Lower leg skin (tissue), 4 donors: ENCODE results near the gene TTYH3. TPM values are rescaled to one million over a fixed set of nuclear protein-coding genes. Genes with fewer than 3 reads are reported as not detected.

Source experiments
- DNase-seq, 2 donors: peaks; one replicate each; pipeline ENCODE4 v3.0.0-alpha.2; 2019; ENCODE audit warnings: low spot score in 2 of 2
- H3K4me3 ChIP-seq: fragments of 200-600 bp; sonication (generic); 2 replicates; pipeline ENCODE4 v1.5.1; 2017; ENCODE audit warnings: mild to moderate bottlenecking, low read depth; ENCODE audit not compliant: poor library complexity, severe bottlenecking
- CTCF ChIP-seq, 3 donors: fragments of 450-650 bp; IDR thresholded peaks; one replicate each; pipeline ENCODE4 v1.5.1; 2016; ENCODE audit warnings: antibody characterized with exemption in 3 of 3, mild to moderate bottlenecking in 3 of 3, moderate library complexity in 2 of 3
- POLR2A ChIP-seq, 2 donors: fragments of 450-650 bp; IDR thresholded peaks; one replicate each; pipeline ENCODE4 v1.6.1; 2016 to 2017; ENCODE audit warnings: antibody characterized with exemption in 2 of 2, mild to moderate bottlenecking in 1 of 2, moderate library complexity in 1 of 2
- WGBS, 2 donors: methylation state at CpG; one replicate each; pipeline ENCODE4 v1.1.5; 2018; 5-methylcytosine and 5-hydroxymethylcytosine counted together
- intact Hi-C: fragments of 100-400 bp; cut with DNase I; formaldehyde crosslinking; loops from one replicate; pipeline ENCODE4 v1.15.0; 2023; ENCODE audit warnings: low total_unique reads
- total RNA-seq, 4 donors: library from RNA; depleted of rRNA; stranded (reverse); fragments of >200 nt; gene quantifications; one replicate each; pipeline ENCODE4 v1.1.0, GENCODE V29; 2016

TTYH3 gene
- total RNA-seq, 4 donors from 2014 or later: 7.9 to 18.0 (median 13.9) TPM

- WGBS, 2 donors: 82 to 85% methylated on average over 8 to 9 of the region's 9 CpGs
- H3K4me3 ChIP-seq: no peak overlapping the region
- no peak for TF ChIP-seq CTCF (IDR thresholded peaks at IDR 0.05)
- TF ChIP-seq POLR2A (IDR thresholded peaks at IDR 0.05): no peak
- intact Hi-C loops: no loop called here
- DNase-seq: no peak
Measured at GRCh38 chr7:2601065-2601464, 30.7 kb upstream of the TTYH3 start.

DNA sequence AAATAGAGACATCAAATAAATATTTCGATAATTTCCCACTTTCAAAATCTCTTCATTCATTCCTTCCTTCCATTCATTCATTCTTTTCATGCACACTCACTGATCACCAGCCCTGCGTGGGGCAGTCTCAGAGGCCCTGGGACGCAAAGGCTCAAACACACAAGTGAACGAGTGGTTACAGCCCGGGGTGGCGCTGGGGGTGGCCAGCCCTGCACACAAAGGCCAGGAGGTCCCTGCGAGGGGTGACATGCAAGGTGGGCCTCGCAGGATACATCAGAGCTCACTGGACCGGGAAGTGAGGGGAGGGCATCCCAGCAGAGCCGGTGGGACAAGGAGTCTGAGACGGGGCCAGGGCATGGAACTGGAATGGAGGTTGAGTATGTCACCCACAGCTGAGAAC lies 29.9 kb upstream of the TTYH3 start:
- intact Hi-C loops: no loop called here
- DNase-seq: no peak
- WGBS, 2 donors: 92 to 97% methylated on average over 10 to 11 of the region's 11 CpGs
- TF ChIP-seq POLR2A (IDR thresholded peaks at IDR 0.05): no peak
- no peak for TF ChIP-seq CTCF (IDR thresholded peaks at IDR 0.05)
- no peak overlapping the region for H3K4me3 ChIP-seq

DNA sequence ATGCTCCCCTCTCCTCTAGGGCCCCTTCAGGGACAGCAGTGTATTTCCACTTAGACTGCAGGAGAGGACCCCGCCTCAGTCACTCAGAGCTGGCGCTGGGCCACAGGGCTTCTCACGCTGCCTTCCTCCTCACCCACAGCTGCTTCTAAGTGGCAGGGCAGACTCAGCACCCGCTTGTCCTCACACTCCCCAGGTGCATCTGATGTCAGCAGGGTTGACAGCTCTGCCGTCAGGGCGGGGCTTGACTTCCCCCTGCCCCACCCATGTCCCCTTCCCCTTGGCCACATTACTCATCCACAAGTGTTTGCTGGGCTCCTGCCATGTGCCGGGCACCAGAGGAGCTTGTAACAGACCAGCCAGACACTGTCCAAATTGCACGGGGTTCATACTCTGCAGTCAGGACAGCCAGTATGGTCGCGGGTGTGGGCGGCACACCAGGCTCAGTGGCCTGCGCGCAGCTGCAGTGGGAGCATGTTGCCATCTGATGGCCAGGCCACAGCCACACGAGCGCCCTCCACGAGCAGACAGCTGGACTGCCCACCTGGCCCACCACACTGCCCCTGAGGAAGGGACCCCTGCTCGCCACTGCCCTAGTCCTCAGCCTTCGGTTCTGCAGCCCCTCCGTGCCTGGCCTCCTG lies 29.3 kb upstream of the TTYH3 start:
- H3K4me3 ChIP-seq: no peak overlapping the region
- WGBS, 2 donors: 73 to 84% methylated on average over 17 to 19 of the region's 19 CpGs
- no peak for DNase-seq
- TF ChIP-seq POLR2A (IDR thresholded peaks at IDR 0.05): no peak
- no peak for TF ChIP-seq CTCF (IDR thresholded peaks at IDR 0.05)
- intact Hi-C loops: no loop called here

DNA sequence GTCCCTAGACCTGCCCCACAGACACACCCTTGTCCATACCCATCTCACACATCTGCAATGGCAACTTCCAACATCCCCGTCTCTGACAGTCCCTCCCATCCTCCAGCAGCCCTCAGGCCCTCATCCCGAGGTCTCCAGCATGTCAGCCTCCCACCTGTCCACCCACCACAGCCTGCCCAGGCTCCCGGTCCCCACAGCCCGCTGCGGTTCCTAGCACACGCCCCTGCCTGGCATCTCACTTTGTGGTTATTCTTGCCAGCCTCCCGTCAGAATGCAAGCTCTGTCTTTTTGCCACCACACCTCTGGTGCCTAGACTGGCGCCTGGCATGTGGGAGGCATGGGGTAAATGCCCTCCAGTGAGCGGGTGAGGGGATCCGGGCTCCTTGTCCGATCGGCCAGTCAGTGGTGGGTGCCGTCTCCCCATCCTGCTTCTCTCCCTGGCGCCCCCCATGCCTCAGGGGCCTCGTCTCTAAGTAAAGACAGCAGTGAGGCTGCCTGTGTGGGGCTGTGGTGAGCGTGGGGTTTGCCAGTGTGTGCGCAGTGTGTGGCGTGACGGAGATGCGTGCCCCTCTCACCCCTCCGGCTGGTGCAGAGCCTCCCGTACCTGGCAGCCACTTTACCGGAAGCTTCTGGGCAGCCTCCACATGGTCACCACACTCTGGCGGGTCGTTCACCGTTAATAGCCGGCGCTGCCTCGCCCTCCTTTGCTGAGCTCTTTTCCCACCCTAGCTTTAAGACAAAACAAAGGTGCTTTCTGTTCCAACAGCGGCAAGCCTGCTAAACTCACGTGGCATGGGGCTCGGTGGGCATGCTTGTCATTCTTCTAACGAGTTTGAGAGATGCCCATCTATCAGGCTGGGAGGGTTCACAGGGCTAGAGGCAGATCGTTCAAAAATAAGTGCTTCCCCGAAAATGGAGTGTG lies 28.5 kb upstream of the TTYH3 start:
- no peak for DNase-seq
- intact Hi-C loops: no loop called here
- 84 to 89% methylated on average over 33 to 35 of the region's 35 CpGs for WGBS, 2 donors
- TF ChIP-seq CTCF (IDR thresholded peaks at IDR 0.05) (no peak), POLR2A (IDR thresholded peaks at IDR 0.05) (no peak)
- no peak overlapping the region for H3K4me3 ChIP-seq

GRCh38 chr7:2604608-2605174 lies 27.1 kb upstream of the TTYH3 start:
- no peak for DNase-seq

More at GRCh38 chr7:2604608-2605174, 27.1 kb upstream of the TTYH3 start:
- no peak overlapping the region for H3K4me3 ChIP-seq
- intact Hi-C loops: no loop called here
- TF ChIP-seq CTCF (IDR thresholded peaks at IDR 0.05) (no peak), POLR2A (IDR thresholded peaks at IDR 0.05) (no peak)
- 88 to 91% methylated on average over 29 of the region's 29 CpGs for WGBS, 2 donors
